ENCODE measurements around the gene EDAR.

DNA sequence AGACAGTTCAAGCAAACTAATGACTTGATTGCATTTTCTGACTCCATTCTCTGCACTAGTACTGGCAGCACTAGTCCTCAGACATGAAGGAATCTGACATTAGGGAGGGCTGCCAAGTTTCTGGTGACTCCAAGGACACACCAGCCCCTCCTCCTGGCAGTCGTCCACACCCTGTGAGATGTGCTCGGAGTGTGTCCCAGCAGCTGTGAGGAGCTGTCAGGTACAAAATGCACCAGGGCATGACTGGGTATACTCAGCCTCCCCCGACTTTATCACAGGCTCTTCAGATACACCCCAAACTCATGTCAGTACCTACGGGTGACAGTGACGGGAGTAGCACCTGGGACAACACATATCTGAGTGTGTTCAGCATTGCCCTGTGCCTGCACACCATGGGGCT lies 43.1 kb downstream of the EDAR start:
- TF ChIP-seq, protein P1, sequence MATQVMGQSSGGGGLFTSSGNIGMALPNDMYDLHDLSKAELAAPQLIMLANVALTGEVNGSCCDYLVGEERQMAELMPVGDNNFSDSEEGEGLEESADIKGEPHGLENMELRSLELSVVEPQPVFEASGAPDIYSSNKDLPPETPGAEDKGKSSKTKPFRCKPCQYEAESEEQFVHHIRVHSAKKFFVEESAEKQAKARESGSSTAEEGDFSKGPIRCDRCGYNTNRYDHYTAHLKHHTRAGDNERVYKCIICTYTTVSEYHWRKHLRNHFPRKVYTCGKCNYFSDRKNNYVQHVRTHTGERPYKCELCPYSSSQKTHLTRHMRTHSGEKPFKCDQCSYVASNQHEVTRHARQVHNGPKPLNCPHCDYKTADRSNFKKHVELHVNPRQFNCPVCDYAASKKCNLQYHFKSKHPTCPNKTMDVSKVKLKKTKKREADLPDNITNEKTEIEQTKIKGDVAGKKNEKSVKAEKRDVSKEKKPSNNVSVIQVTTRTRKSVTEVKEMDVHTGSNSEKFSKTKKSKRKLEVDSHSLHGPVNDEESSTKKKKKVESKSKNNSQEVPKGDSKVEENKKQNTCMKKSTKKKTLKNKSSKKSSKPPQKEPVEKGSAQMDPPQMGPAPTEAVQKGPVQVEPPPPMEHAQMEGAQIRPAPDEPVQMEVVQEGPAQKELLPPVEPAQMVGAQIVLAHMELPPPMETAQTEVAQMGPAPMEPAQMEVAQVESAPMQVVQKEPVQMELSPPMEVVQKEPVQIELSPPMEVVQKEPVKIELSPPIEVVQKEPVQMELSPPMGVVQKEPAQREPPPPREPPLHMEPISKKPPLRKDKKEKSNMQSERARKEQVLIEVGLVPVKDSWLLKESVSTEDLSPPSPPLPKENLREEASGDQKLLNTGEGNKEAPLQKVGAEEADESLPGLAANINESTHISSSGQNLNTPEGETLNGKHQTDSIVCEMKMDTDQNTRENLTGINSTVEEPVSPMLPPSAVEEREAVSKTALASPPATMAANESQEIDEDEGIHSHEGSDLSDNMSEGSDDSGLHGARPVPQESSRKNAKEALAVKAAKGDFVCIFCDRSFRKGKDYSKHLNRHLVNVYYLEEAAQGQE (IDR thresholded peaks at IDR 0.05; ENCODE audit: low read depth) = no peak
- TF ChIP-seq ZBTB7A (IDR thresholded peaks at IDR 0.05; ENCODE audit: low read depth) (no peak), RAD21 (IDR thresholded peaks at IDR 0.05; ENCODE audit: low read depth) (no peak)

All from Ishikawa (cell line).